PC-3 (cell line): ENCODE results near the gene CD276.

Experiments
- EZH2 ChIP-seq: fragments of 300-600 bp; sonication (generic); IDR thresholded peaks from one replicate; pipeline ENCODE4 v1.6.1; 2017; ENCODE audit warnings: antibody characterized with exemption, mild to moderate bottlenecking, low read length; ENCODE audit not compliant: unreplicated experiment
- EZH2phosphoT487 ChIP-seq: fragments of 300-600 bp; sonication (generic); IDR thresholded peaks from 2 replicates; pipeline ENCODE4 v1.6.1; 2018; ENCODE audit warnings: mild to moderate bottlenecking, antibody characterized with exemption, low read length, borderline replicate concordance
- TF ChIP-seq, protein P1 (sequence below): fragments of 300-600 bp; sonication (generic); conservative IDR thresholded peaks from 2 replicates; pipeline ENCODE4 v1.5.1; 2017; ENCODE audit warnings: antibody characterized with exemption, low read depth, mild to moderate bottlenecking, low read length

DNA sequence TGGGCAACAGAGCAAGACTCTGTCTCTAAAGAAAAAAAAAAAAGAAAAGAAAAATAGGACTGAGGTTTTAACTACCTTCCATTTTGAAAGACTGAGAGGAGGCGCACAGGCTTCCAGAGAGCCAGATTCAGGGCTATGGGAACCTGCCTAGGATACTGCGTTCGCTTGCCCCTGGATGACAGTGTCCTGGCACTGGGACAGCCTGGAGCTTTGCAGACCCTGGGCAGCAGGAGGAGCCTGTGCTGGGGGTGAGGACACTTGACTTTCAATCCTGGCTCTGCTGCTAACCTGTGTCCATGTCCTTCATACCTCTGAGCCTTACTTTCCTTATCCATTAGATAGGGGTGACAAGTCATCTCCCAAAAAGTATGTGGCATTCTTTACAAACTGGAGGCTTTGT, 31.2 kb downstream of the CD276 start:
- TF ChIP-seq EZH2 (no peak), EZH2phosphoT487 (no peak)
- TF ChIP-seq, protein P1, sequence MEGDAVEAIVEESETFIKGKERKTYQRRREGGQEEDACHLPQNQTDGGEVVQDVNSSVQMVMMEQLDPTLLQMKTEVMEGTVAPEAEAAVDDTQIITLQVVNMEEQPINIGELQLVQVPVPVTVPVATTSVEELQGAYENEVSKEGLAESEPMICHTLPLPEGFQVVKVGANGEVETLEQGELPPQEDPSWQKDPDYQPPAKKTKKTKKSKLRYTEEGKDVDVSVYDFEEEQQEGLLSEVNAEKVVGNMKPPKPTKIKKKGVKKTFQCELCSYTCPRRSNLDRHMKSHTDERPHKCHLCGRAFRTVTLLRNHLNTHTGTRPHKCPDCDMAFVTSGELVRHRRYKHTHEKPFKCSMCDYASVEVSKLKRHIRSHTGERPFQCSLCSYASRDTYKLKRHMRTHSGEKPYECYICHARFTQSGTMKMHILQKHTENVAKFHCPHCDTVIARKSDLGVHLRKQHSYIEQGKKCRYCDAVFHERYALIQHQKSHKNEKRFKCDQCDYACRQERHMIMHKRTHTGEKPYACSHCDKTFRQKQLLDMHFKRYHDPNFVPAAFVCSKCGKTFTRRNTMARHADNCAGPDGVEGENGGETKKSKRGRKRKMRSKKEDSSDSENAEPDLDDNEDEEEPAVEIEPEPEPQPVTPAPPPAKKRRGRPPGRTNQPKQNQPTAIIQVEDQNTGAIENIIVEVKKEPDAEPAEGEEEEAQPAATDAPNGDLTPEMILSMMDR = no peak
